Lung (tissue), 12 donors: ENCODE data around the gene SLC22A14. TPM values are rescaled to one million over a fixed set of nuclear protein-coding genes. Genes with fewer than 3 reads are reported as not detected.

Experiments used
- ATAC-seq: fragments of 200-7000 bp; cut with Tn5 transposase; one replicate; pipeline ENCODE4 v1.9.1; 2020; ENCODE audit warnings: moderate number of reproducible peaks; ENCODE audit not compliant: insufficient read depth, low FRiP score
- DNase-seq, 3 donors: peaks; one replicate each; pipeline ENCODE4 v3.0.0-alpha.2; 2013 to 2017
- H3K27ac ChIP-seq, 2 donors: one replicate each; pipeline ENCODE4 v1.5.1; 2013; ENCODE audit warnings: mild to moderate bottlenecking in 2 of 2, moderate library complexity in 2 of 2, control low read depth in 1 of 2, inconsistent platforms in 1 of 2, low read depth in 1 of 2, low read length in 1 of 2
- H3K27me3 ChIP-seq, 3 donors: one replicate each; pipeline ENCODE4 v1.5.1; 2013; ENCODE audit warnings: low read length in 2 of 3; ENCODE audit not compliant: control insufficient read depth in 3 of 3, insufficient read depth in 3 of 3
- H3K36me3 ChIP-seq, 4 donors: one replicate each; pipeline ENCODE4 v1.5.1; 2013; ENCODE audit warnings: low read length in 4 of 4, mild to moderate bottlenecking in 1 of 4, moderate library complexity in 1 of 4; ENCODE audit not compliant: control insufficient read depth in 4 of 4, insufficient read depth in 4 of 4
- H3K4me1 ChIP-seq, 5 donors: one replicate each; pipeline ENCODE4 v1.5.1; 2013; ENCODE audit warnings: low read length in 5 of 5, mild to moderate bottlenecking in 2 of 5, moderate library complexity in 1 of 5; ENCODE audit not compliant: control insufficient read depth in 5 of 5, insufficient read depth in 5 of 5
- H3K4me3 ChIP-seq: one replicate; pipeline ENCODE4 v1.5.1; 2013; ENCODE audit warnings: mild to moderate bottlenecking, control low read depth, moderate library complexity
- H3K9ac ChIP-seq, 2 donors: one replicate each; pipeline ENCODE4 v1.5.1; 2013; ENCODE audit warnings: low read length in 2 of 2, control low read depth in 1 of 2; ENCODE audit not compliant: insufficient read depth in 1 of 2
- H3K9me3 ChIP-seq, 4 donors: one replicate each; pipeline ENCODE4 v1.5.1; 2013; ENCODE audit warnings: low read length in 3 of 4, mild to moderate bottlenecking in 1 of 4, moderate library complexity in 1 of 4; ENCODE audit not compliant: control insufficient read depth in 4 of 4, insufficient read depth in 3 of 4
- WGBS, 2 donors: extraction: QIAGEN DNeasy Blood & Tissue Kit; methylation state at CpG; one replicate each; pipeline ENCODE4 v1.1.7; 2013; 5-methylcytosine and 5-hydroxymethylcytosine counted together
- polyA plus RNA-seq, 2 donors: library from polyadenylated mRNA; stranded (reverse); fragments of 200-250 nt; gene quantifications; one replicate each; pipeline ENCODE4 v1.2.1, GENCODE V29; 2013
- total RNA-seq, 2 donors: library from RNA; depleted of rRNA in 1 of 2; stranded (reverse); fragments of >200 nt in 1 of 2; gene quantifications; one replicate each; pipeline ENCODE4 v1.2.1, GENCODE V29; 2014 to 2021
- TF ChIP-seq, protein P1 (sequence below): IDR thresholded peaks from 2 replicates; pipeline ENCODE4 v1.5.1; 2012; ENCODE audit warnings: mild to moderate bottlenecking; ENCODE audit errors: control extremely low read depth, extremely low read depth
- donor health status: control.
- donor health status: control.
- donor health status: Bipolar disorder and iron deficiency.
- donor health status: healthy.
- donor health status: DM: yes; HTN: yes; CAD: no.

The SLC22A14 gene
- total and polyA plus RNA-seq, 4 donors: 0.06 to 0.07 TPM; not detected in 2

DNA sequence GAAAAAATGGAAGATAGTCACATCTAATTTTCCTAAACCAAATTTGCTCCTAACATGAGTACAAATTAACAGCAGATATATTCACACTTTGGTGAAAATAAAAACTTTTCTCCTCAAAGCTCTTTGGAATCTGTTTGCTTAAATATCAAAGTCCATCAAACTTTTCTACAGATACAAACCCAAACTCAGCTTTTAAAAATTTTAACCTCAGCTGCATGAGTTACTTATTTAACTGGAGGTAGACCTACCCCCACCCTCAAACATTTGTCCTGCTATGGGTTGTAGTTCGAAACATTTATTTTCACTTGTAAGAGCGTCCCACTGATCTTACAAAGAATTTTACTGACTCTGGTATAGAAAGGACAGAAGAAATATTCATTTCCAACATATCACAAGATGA, 55.6 kb downstream of the SLC22A14 start:
- 91 to 98% methylated on average over 2 of the region's 2 CpGs for WGBS, 2 donors
- Histone ChIP-seq H3K27ac (no peak overlapping the region), H3K4me1 (no peaks in the 10 kb centered on the region), H3K36me3 (no peaks in the 10 kb centered on the region), H3K4me3 (no peak overlapping the region), H3K27me3 (no peaks in the 10 kb centered on the region), H3K9me3 (peaks cover 0 to 3% (median 0%) of the 10 kb centered on the region in 4 donors), H3K9ac (no peak overlapping the region)
- no peak for DNase-seq
- ATAC-seq: no peak
- TF ChIP-seq, protein P1, sequence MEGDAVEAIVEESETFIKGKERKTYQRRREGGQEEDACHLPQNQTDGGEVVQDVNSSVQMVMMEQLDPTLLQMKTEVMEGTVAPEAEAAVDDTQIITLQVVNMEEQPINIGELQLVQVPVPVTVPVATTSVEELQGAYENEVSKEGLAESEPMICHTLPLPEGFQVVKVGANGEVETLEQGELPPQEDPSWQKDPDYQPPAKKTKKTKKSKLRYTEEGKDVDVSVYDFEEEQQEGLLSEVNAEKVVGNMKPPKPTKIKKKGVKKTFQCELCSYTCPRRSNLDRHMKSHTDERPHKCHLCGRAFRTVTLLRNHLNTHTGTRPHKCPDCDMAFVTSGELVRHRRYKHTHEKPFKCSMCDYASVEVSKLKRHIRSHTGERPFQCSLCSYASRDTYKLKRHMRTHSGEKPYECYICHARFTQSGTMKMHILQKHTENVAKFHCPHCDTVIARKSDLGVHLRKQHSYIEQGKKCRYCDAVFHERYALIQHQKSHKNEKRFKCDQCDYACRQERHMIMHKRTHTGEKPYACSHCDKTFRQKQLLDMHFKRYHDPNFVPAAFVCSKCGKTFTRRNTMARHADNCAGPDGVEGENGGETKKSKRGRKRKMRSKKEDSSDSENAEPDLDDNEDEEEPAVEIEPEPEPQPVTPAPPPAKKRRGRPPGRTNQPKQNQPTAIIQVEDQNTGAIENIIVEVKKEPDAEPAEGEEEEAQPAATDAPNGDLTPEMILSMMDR: no peak

DNA sequence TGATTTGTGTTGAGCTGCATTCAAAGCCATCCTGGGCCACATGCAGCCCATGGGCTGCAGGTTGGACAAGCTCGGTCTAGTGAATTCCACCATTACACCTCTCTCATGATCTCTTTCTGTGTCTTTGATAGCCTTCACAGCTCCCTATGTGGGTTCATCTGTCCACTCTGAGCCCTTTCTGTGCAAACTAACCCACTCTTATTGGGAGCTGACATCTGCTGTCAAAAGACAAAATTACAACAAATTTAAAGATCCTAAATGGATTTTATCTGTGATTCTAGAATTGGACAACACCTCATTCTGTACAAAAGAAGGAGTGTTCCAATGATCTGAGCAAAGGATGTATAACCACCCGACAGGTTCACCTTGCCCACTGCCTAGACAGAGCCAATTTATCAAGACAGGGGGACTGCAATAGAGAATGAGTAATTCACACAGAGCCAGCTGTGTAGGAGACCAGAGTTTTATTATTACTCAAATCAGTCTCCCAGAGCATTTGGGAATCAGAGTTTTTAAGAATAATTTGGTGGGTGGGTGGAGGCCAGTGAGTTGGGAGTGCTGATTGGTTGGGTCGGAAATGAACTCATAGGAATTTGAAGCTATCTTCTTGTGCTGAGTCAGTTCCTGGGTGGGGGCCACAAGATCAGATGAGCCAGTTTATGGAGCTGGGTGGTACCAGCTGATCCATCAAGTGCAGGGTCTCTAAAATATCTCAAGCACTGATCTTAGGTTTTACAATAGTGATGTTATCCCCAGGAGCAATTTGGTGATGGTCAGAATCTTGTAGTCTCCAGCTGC, 61.9 kb downstream of the SLC22A14 start:
- Histone ChIP-seq H3K27ac (no peak overlapping the region), H3K9me3 (peaks cover 0 to 3% (median 0%) of the 10 kb centered on the region in 4 donors), H3K4me3 (no peak overlapping the region), H3K36me3 (no peaks in the 10 kb centered on the region), H3K9ac (no peak overlapping the region), H3K4me1 (peaks cover 0 to 7% (median 0%) of the 10 kb centered on the region in 5 donors), H3K27me3 (no peaks in the 10 kb centered on the region)
- DNase-seq: peak in 2 of 3 donors; percentile 17 to 32
- WGBS, 2 donors: 92 to 96% methylated on average over 3 of the region's 3 CpGs
- TF ChIP-seq, protein P1: no peak
- ATAC-seq: no peak

DNA sequence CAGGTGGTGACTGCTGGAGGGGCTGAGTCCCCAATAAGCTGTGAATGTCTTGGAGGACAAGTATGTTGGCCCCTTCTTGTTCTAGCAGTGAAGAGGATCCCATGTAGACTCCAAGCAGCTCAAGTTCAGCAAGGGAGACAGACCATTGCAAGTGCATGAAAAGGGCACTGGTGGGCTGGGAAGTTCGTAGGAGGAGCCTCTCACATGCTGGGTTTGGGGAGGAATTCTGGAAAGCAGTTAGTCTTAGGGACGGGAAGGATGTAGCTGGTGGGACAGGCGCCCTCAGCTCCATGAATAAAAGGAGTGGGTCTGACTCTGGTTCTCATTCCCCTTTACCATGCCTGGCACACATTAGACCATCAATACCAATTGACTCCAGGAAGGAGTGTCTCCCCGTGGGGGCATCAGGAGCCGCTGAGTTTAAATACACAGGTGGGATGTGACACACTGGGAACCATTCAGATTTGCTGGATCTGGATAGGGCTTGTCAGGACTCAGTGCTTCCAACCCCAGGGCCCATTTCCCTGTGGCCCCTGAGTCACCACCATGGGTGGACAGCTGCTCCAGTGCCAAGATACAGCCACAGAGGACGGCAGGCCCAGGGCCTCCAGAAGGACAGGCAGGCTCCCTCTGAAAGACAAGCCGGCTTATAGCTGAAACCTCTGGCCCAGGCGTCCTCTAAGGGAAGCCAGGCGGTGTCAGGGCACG, 63.9 kb downstream of the SLC22A14 start:
- ATAC-seq (no peak), DNase-seq (no peak)
- H3K27me3 ChIP-seq: no peaks in the 10 kb centered on the region
- H3K4me1 ChIP-seq: peaks cover 0 to 7% (median 0%) of the 10 kb centered on the region in 5 donors
- no peak overlapping the region for H3K4me3 ChIP-seq
- no peaks in the 10 kb centered on the region for H3K9me3 ChIP-seq
- TF ChIP-seq, protein P1: no peak
- no peak overlapping the region for H3K9ac ChIP-seq
- no peaks in the 10 kb centered on the region for H3K36me3 ChIP-seq
- H3K27ac ChIP-seq: no peak overlapping the region
- WGBS, 2 donors: 43 to 45% methylated on average over 10 of the region's 10 CpGs
